GM18520 (cell line): ENCODE data around the gene ZNF324.
"Not testable (repeated sequence)": the region's sequence is repeated elsewhere in the genome, so short reads cannot be mapped to it uniquely, and the experiment has no call there.

Experiments used
- ATAC-seq: cut with Tn5 transposase; IDR thresholded peaks from one replicate; pipeline ENCODE4 v1.9.1; 2021; ENCODE audit not compliant: unreplicated experiment

ZNF324 gene

GRCh38 chr19:58466760-58467589 lies at the start of gene ZNF324:
Gene ZNF324, plus strand, starts transcription at chr19:58467080. Its CDS starts 2,106 bp downstream, at chr19:58469186.
- peak; percentile 91 for ATAC-seq

- ATAC-seq: no peak
Observed at GRCh38 chr19:58428617-58429016, 38.3 kb upstream of the ZNF324 start.

GRCh38 chr19:58429745-58430144 lies 37.1 kb upstream of the ZNF324 start:
- no peak for ATAC-seq

- no peak for ATAC-seq
Observed at GRCh38 chr19:58434217-58434616, 32.7 kb upstream of the ZNF324 start.

- ATAC-seq: peak; percentile 99
Observed at GRCh38 chr19:58439576-58440554, 27.0 kb upstream of the ZNF324 start, which contains the start of gene ZNF132. Gene ZNF132, minus strand, starts transcription at chr19:58440153. Its CDS starts 332 bp downstream, at chr19:58439821.

GRCh38 chr19:58440556-58440955 lies 26.3 kb upstream of the ZNF324 start:
- no peak for ATAC-seq

GRCh38 chr19:58442986-58443385 lies 23.9 kb upstream of the ZNF324 start:
- ATAC-seq: not testable (repeated sequence)

- not testable (repeated sequence) for ATAC-seq
Observed at GRCh38 chr19:58448860-58449259, 18.0 kb upstream of the ZNF324 start.

GRCh38 chr19:58449980-58450379 lies 16.9 kb upstream of the ZNF324 start:
- ATAC-seq: not testable (repeated sequence)

GRCh38 chr19:58450856-58451357 lies 16.0 kb upstream of the ZNF324 start:
- no peak for ATAC-seq

- peak; percentile 88 for ATAC-seq
Observed at GRCh38 chr19:58451358-58452101, 15.3 kb upstream of the ZNF324 start, which contains the start of gene ZNF324B. Gene ZNF324B, plus strand, starts transcription at chr19:58451622. Its CDS starts 2,080 bp downstream, at chr19:58453702.

- ATAC-seq: no peak
Observed at GRCh38 chr19:58453743-58454142, 13.1 kb upstream of the ZNF324 start.

- no peak for ATAC-seq
Observed at GRCh38 chr19:58455306-58455705, 11.6 kb upstream of the ZNF324 start.

- ATAC-seq: no peak
Observed at GRCh38 chr19:58456111-58456510, 10.8 kb upstream of the ZNF324 start.

GRCh38 chr19:58460039-58460438 lies 6.8 kb upstream of the ZNF324 start:
- ATAC-seq: no peak

GRCh38 chr19:58466089-58466759 lies 656 bp upstream of the ZNF324 start:
- ATAC-seq: no peak

GRCh38 chr19:58468216-58468839 lies 1.4 kb downstream of the ZNF324 start:
- no peak for ATAC-seq

GRCh38 chr19:58469241-58470013 lies 2.5 kb downstream of the ZNF324 start:
- ATAC-seq: no peak
